T-helper 17 cell (primary cell): ENCODE measurements around the gene AHNAK2. TPM values are rescaled to one million over a fixed set of nuclear protein-coding genes. Genes with fewer than 3 reads are reported as not detected.
A peak's percentile ranks its signal among the peaks of the same experiment; 100 is the strongest.
"Not testable (repeated sequence)": the region's sequence is repeated elsewhere in the genome, so short reads cannot be mapped to it uniquely, and the experiment has no call there.

Experiments
- ATAC-seq: fragments of 150-1000 bp; cut with Tn5 transposase; 2 replicates; pipeline ENCODE4 v1.10.0; 2021; ENCODE audit warnings: mild to moderate bottlenecking, moderate library complexity
- DNase-seq, 3 donors: peaks; one replicate each; pipeline versions ENCODE4 v3.0.0 to v3.0.0-alpha.2; 2020 to 2021
- H3K9me3 ChIP-seq: one replicate; pipeline ENCODE4 v1.7.0; 2013; ENCODE audit warnings: low read length, mild to moderate bottlenecking; ENCODE audit not compliant: control insufficient read depth, poor library complexity, severe bottlenecking
- H3K27ac Mint-ChIP-seq: one replicate; pipeline ENCODE4 v1.8.0; 2022; ENCODE audit warnings: mild to moderate bottlenecking, moderate library complexity, mixed read lengths
- H3K27me3 Mint-ChIP-seq: one replicate; pipeline ENCODE4 v1.8.0; 2022; ENCODE audit warnings: mixed read lengths
- H3K36me3 Mint-ChIP-seq: one replicate; pipeline ENCODE4 v1.8.0; 2022; ENCODE audit warnings: low read depth, mixed read lengths
- H3K4me1 Mint-ChIP-seq: one replicate; pipeline ENCODE4 v1.8.0; 2022; ENCODE audit warnings: mild to moderate bottlenecking, mixed read lengths
- H3K4me3 Mint-ChIP-seq: one replicate; pipeline ENCODE4 v1.8.0; 2022; ENCODE audit warnings: mild to moderate bottlenecking, moderate library complexity, mixed read lengths
- total RNA-seq, 4 donors: library from RNA in 2 of 4; stranded (reverse) in 2 of 4; gene quantifications; one replicate each; pipeline ENCODE4 v1.2.3 and lab custom pipeline; 2022 to 2026

The AHNAK2 gene
- total RNA-seq (not detected), total RNA-seq (lab: John Stamatoyannopoulos, UW) (0.08 to 0.12 reads per million in 2 donors)

GRCh38 chr14:104977681-104978653, at the start of gene AHNAK2:
Gene AHNAK2 (minus strand): TSS chr14:104978374. CDS start chr14:104978237, 137 bp downstream.
- H3K4me3 Mint-ChIP-seq = peak within 1 kb of the TSS; percentile 86
- H3K9me3 ChIP-seq = no peaks in the 10 kb centered on the region
- DNase-seq = peak; percentile 29 to 59 (median 49)
- H3K27me3 Mint-ChIP-seq = peaks cover 30% of the 10 kb centered on the region
- peaks cover 20% of the 10 kb centered on the region for H3K4me1 Mint-ChIP-seq
- peak; percentile 79 for ATAC-seq
- H3K27ac Mint-ChIP-seq = peak within 1 kb of the TSS; percentile 67
- H3K36me3 Mint-ChIP-seq = peaks cover 3% of the 10 kb centered on the region

DNA sequence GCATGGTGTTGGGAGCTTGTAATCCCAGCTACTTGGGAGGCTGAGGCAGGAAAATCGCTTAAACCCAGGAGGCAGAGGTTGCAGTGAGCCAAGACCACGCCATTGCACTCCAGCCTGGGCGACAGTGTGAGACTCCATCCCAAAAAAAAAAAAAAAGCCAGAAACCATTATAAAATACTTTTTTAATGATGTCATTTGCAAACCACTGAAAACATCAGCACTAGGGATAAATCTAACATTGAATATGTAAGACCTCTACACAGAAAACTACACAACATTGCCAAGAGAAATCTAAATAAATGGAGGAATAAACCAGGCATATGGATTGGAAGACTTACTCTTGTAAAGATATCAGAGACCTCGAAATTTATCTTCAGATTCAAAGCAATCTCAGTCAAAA, 49.5 kb upstream of the AHNAK2 start:
- not testable (repeated sequence) for H3K9me3 ChIP-seq, ATAC-seq, H3K4me3 Mint-ChIP-seq, H3K36me3 Mint-ChIP-seq, H3K27me3 Mint-ChIP-seq, DNase-seq
- peak overlapping the region; percentile 85 for H3K27ac Mint-ChIP-seq
- H3K4me1 Mint-ChIP-seq = peaks cover 14% of the 10 kb centered on the region

- Mint-ChIP-seq H3K27ac (peak overlapping the region; percentile 85), H3K27me3 (no peaks in the 10 kb centered on the region), H3K36me3 (no peaks in the 10 kb centered on the region), H3K4me1 (peaks cover 14% of the 10 kb centered on the region), H3K4me3 (no peak overlapping the region)
- DNase-seq (no peak), ATAC-seq (no peak)
- no peaks in the 10 kb centered on the region for H3K9me3 ChIP-seq
Measured at GRCh38 chr14:105026802-105027563, 48.8 kb upstream of the AHNAK2 start.

- no peaks in the 10 kb centered on the region for H3K9me3 ChIP-seq
- Mint-ChIP-seq H3K27me3 (no peaks in the 10 kb centered on the region), H3K27ac (peak overlapping the region; percentile 85), H3K36me3 (no peaks in the 10 kb centered on the region), H3K4me1 (peaks cover 19% of the 10 kb centered on the region), H3K4me3 (peak overlapping the region; percentile 9)
- no peak for ATAC-seq
- no peak for DNase-seq
Measured at GRCh38 chr14:105026033-105026785, 48.0 kb upstream of the AHNAK2 start.

- DNase-seq (no peak), ATAC-seq (no peak)
- no peak overlapping the region for H3K4me3 Mint-ChIP-seq
- H3K9me3 ChIP-seq = no peaks in the 10 kb centered on the region
- peaks cover 19% of the 10 kb centered on the region for H3K4me1 Mint-ChIP-seq
- H3K36me3 Mint-ChIP-seq = no peaks in the 10 kb centered on the region
- peak overlapping the region; percentile 85 for H3K27ac Mint-ChIP-seq
- H3K27me3 Mint-ChIP-seq = no peaks in the 10 kb centered on the region
Measured at GRCh38 chr14:105025429-105025828, 47.3 kb upstream of the AHNAK2 start.

DNA sequence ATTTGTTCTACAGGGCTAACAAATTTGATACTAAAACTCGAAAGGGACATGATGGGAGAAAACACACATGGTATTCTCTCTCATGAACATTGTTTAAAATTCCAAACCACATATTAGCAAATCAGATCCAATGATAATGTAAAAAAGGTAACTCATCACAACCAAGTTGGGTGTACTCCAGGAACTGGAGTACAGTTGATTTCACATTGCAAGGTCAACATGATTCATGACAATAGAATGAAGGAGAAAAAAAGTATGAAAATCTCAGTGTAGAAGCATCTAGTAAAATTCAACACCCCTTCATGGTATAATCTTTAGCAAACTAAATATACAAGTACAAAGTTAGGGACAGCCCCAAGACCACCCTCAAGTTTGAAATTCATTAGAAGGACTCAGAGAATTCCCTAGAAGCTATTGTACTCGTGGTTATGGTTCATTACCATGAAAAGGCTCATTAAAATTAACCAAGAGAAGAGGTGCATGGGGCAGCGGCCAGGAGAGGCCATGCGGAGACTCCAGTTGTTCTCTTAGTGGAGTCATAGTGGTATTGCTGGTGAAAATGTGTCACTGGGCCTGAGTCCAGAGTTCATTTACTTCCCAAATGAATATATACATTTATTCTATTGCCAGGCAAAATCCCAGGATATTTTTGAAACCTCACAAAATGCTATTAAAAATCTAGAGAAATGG, 45.8 kb upstream of the AHNAK2 start:
- DNase-seq (no peak), ATAC-seq (no peak)
- Mint-ChIP-seq H3K36me3 (no peaks in the 10 kb centered on the region), H3K27ac (peak overlapping the region; percentile 98), H3K4me3 (no peak overlapping the region), H3K27me3 (no peaks in the 10 kb centered on the region), H3K4me1 (peaks cover 30% of the 10 kb centered on the region)
- H3K9me3 ChIP-seq = no peaks in the 10 kb centered on the region

DNA sequence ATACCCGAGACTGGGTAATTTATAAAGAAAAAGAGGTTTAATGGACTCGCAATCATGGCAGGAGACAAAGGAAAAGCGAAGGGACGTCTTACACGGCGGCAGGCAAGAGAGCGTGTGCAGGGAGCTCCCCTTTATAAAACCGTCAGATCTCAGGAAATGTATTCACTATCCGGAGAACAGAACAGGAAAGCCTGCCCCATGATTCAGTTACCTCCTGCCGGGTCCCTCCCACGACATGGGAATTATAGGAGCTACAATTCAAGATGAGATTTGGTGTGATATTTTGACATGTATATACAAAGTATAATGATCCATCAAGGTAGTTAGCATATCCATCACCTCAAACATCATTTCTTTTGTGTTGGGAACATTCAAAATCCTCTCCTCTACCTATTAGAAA, 45.0 kb upstream of the AHNAK2 start:
- Mint-ChIP-seq H3K27ac (peak overlapping the region; percentile 98), H3K27me3 (no peaks in the 10 kb centered on the region), H3K4me3 (no peak overlapping the region), H3K4me1 (peaks cover 32% of the 10 kb centered on the region), H3K36me3 (no peaks in the 10 kb centered on the region)
- DNase-seq = no peak
- H3K9me3 ChIP-seq = no peaks in the 10 kb centered on the region
- no peak for ATAC-seq

DNA sequence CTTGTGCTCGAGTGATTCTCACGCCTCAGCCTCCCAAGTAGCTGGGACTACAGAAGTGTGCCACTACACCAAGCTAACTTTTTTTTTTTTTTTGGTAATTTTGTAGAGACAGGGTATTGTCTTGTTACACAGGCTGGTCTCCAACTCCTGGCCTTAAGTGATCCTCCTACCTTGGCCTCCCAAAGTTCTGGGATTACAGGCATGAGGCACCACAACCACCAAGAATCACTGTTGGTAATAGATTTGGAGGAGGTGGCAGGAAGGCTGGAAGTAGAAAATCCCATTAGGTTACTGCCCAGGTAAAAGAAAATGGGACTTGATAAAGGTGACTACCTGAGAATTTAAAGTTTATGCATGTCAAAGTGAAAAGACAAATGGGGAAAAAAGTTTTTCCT, 44.1 kb upstream of the AHNAK2 start:
- Mint-ChIP-seq H3K36me3 (no peaks in the 10 kb centered on the region), H3K27me3 (no peaks in the 10 kb centered on the region), H3K4me3 (no peak overlapping the region), H3K27ac (peak overlapping the region; percentile 98), H3K4me1 (peaks cover 37% of the 10 kb centered on the region)
- ATAC-seq (no peak), DNase-seq (no peak)
- no peaks in the 10 kb centered on the region for H3K9me3 ChIP-seq

GRCh38 chr14:105021656-105022275, 43.6 kb upstream of the AHNAK2 start:
- Mint-ChIP-seq H3K4me3 (peak overlapping the region; percentile 93), H3K27me3 (no peaks in the 10 kb centered on the region), H3K4me1 (peaks cover 39% of the 10 kb centered on the region), H3K36me3 (no peaks in the 10 kb centered on the region), H3K27ac (peak overlapping the region; percentile 98)
- H3K9me3 ChIP-seq = no peaks in the 10 kb centered on the region
- DNase-seq (peak in 1 of 3 donors; percentile 28), ATAC-seq (no peak)

DNA sequence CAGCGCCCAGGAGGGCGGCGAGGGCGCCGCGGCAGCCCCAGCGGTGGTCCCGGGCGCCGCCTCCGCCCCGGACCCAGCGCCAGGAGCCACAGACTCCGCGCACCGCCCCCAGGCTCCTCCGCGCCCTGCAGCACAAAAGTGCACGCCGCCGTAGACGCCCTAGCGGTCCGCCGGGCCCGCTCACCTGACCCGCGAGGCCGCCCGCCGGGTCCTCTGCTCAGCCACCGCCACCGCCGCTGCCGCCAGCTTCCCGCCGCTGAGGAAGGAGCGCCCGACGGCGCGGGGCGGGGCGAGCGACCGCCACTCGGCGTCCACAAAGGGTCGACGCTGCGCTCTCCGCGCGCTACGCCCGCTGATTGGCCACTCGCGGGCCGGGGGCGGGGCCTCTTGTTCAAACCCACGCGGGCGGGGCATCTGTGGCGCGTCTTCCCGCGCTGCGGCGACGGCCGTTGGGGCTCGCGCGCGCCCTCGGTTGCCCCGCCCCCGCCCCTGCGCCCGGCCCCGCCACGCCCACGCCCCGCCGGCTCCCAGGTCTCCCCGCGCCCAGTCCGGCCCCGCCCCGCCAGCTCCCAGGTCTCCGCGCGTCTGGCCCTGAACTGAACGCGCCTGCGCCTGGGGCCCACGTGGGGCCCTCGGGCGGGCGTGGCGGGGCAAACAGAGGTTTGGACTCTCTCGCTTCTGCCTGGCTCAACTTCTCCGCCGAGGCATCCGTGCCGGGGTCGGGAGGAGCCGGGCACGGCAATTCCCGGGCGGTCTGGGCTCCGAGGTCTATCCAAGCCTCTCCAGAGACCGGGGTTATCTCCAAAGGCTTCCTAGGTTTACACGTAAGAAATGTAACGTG, 42.9 kb upstream of the AHNAK2 start, which contains the start of gene CDCA4:
Gene CDCA4 (minus strand): TSS at position 269 of the 841 bp plus-strand sequence. CDS start 9,154 bp downstream, outside the sequence.
- peak within 1 kb of the TSS; percentile 98 for H3K27ac Mint-ChIP-seq

More for the DNA sequence above, 42.9 kb upstream of the AHNAK2 start, which contains the start of gene CDCA4:
- H3K4me3 Mint-ChIP-seq = peak within 1 kb of the TSS; percentile 93
- peaks cover 44% of the 10 kb centered on the region for H3K4me1 Mint-ChIP-seq
- no peaks in the 10 kb centered on the region for H3K9me3 ChIP-seq
- peak; percentile 95 to 99 (median 98) for DNase-seq
- H3K36me3 Mint-ChIP-seq = no peaks in the 10 kb centered on the region
- H3K27me3 Mint-ChIP-seq = no peaks in the 10 kb centered on the region
- peak; percentile 84 for ATAC-seq
